Effector memory CD4-positive, alpha-beta T cell (primary cell): Measurements from ENCODE around the gene SPOCK3.
"Not testable (repeated sequence)": the region's sequence is repeated elsewhere in the genome, so short reads cannot be mapped to it uniquely, and the experiment has no call there.

Experiments
- DNase-seq, 3 donors: peaks; one replicate each; pipeline ENCODE4 v3.0.0-alpha.2; 2020
- H3K27ac ChIP-seq: 2 replicates; pipeline ENCODE4 v1.7.0; 2013; ENCODE audit warnings: mild to moderate bottlenecking, low read length, moderate library complexity; ENCODE audit not compliant: insufficient read depth, poor library complexity, severe bottlenecking
- H3K27me3 ChIP-seq: replicated peaks from 2 replicates; pipeline ENCODE4 v1.7.0; 2013; ENCODE audit warnings: mild to moderate bottlenecking, low read length; ENCODE audit not compliant: insufficient read depth, control insufficient read depth, poor library complexity, severe bottlenecking
- H3K36me3 ChIP-seq: 2 replicates; pipeline ENCODE4 v1.7.0; 2013; ENCODE audit warnings: mild to moderate bottlenecking, low read length, moderate library complexity; ENCODE audit not compliant: control insufficient read depth, insufficient read depth
- H3K4me1 ChIP-seq: 2 replicates; pipeline ENCODE4 v1.7.0; 2013; ENCODE audit warnings: low read length, mild to moderate bottlenecking; ENCODE audit not compliant: control insufficient read depth, insufficient read depth, poor library complexity, severe bottlenecking
- H3K4me3 ChIP-seq: 2 replicates; pipeline ENCODE4 v1.7.0; 2013; ENCODE audit warnings: low read length, low read depth, mild to moderate bottlenecking; ENCODE audit not compliant: insufficient read depth, poor library complexity, severe bottlenecking
- H3K9me3 ChIP-seq: 2 replicates; pipeline ENCODE4 v1.7.0; 2013; ENCODE audit warnings: mild to moderate bottlenecking, low read length, moderate library complexity; ENCODE audit not compliant: control insufficient read depth

Gene SPOCK3

DNA sequence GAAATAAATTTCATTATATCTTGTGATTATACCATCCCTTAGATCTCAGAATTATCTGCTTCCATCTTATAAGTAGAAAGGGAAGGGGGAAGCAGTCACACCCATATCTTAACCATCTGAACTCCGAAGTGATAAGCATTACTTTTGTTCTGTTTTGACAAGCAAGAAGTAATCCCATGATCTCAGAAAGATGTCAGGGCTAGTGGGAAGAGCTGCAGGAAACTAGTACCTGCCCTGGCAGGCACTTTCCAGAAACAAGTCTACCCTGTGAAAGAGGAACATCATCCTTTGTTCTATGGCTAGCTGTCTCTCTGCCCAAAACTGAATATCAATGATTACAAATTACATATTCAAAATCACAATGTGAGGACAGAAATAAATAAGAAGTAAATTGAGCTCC is 244.4 kb downstream of the SPOCK3 start:
- no peaks in the 10 kb centered on the region for H3K27me3 ChIP-seq
- no peaks in the 10 kb centered on the region for H3K4me1 ChIP-seq
- no peak overlapping the region for H3K4me3 ChIP-seq
- no peaks in the 10 kb centered on the region for H3K9me3 ChIP-seq
- no peaks in the 10 kb centered on the region for H3K36me3 ChIP-seq
- H3K27ac ChIP-seq: no peak overlapping the region
- no peak for DNase-seq

GRCh38 chr4:166987026-166987425 is 247.3 kb downstream of the SPOCK3 start:
- no peak for DNase-seq
- Histone ChIP-seq H3K27me3 (no peaks in the 10 kb centered on the region), H3K36me3 (no peaks in the 10 kb centered on the region), H3K27ac (no peak overlapping the region), H3K9me3 (no peaks in the 10 kb centered on the region), H3K4me3 (no peak overlapping the region), H3K4me1 (no peaks in the 10 kb centered on the region)

- no peaks in the 10 kb centered on the region for H3K27me3 ChIP-seq
- H3K36me3 ChIP-seq: no peaks in the 10 kb centered on the region
- DNase-seq: no peak
- no peaks in the 10 kb centered on the region for H3K4me1 ChIP-seq
- no peak overlapping the region for H3K27ac ChIP-seq
- no peaks in the 10 kb centered on the region for H3K9me3 ChIP-seq
- no peak overlapping the region for H3K4me3 ChIP-seq
Measured at GRCh38 chr4:166981847-166982246, 252.4 kb downstream of the SPOCK3 start.

GRCh38 chr4:166980419-166980818 is 253.9 kb downstream of the SPOCK3 start:
- Histone ChIP-seq H3K9me3 (no peaks in the 10 kb centered on the region), H3K27me3 (no peaks in the 10 kb centered on the region), H3K27ac (no peak overlapping the region), H3K36me3 (no peaks in the 10 kb centered on the region), H3K4me1 (no peaks in the 10 kb centered on the region), H3K4me3 (no peak overlapping the region)
- DNase-seq: no peak

DNA sequence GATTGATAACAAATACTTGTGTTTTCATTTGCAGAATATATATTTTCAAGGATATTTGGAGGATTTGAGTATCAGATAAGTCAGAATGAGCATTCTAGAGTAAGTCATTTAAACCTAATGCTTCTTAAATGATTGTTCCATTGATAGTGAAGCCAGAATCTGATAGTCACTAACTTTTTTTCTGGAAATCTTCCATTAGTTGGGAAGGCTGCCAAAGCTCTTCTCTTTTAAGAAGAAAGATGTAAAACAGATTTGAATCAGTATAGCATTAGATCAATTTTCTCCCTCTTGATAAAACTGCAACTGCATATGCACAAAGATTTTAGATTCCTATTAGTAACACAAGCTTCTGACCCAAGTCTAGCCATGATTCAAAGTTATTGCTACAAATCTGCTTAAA is 256.7 kb downstream of the SPOCK3 start:
- H3K27me3 ChIP-seq: no peaks in the 10 kb centered on the region
- no peak overlapping the region for H3K27ac ChIP-seq
- H3K9me3 ChIP-seq: no peaks in the 10 kb centered on the region
- H3K4me1 ChIP-seq: no peaks in the 10 kb centered on the region
- no peak overlapping the region for H3K4me3 ChIP-seq
- H3K36me3 ChIP-seq: no peaks in the 10 kb centered on the region
- DNase-seq: no peak

- Histone ChIP-seq H3K27me3 (no peaks in the 10 kb centered on the region), H3K27ac (no peak overlapping the region), H3K36me3 (no peaks in the 10 kb centered on the region), H3K4me1 (no peaks in the 10 kb centered on the region), H3K4me3 (no peak overlapping the region), H3K9me3 (no peaks in the 10 kb centered on the region)
- DNase-seq: no peak
Measured at GRCh38 chr4:166972071-166972470, 262.2 kb downstream of the SPOCK3 start.

DNA sequence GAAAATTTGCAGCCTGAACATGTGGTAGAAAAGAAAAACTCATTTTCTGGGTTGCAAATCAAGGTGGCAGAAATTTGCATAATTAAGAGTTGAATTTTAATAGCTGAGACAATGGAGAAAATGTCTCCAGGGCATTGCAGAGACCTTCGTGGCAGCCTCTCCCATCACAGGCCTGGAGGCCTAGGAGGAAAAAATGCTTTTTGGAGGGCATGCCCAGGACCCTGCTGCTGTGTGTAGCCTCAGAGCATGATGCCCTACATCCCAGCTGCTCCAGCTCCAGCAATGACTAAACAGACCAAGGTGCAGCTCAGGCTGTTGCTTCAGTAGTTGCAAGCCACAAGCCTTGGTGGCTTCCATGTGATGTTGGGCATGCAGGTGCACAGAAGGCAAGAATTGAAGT is 266.1 kb downstream of the SPOCK3 start:
- not testable (repeated sequence) for H3K4me3 ChIP-seq, H3K27me3 ChIP-seq, H3K27ac ChIP-seq, H3K9me3 ChIP-seq, H3K36me3 ChIP-seq, DNase-seq, H3K4me1 ChIP-seq

DNA sequence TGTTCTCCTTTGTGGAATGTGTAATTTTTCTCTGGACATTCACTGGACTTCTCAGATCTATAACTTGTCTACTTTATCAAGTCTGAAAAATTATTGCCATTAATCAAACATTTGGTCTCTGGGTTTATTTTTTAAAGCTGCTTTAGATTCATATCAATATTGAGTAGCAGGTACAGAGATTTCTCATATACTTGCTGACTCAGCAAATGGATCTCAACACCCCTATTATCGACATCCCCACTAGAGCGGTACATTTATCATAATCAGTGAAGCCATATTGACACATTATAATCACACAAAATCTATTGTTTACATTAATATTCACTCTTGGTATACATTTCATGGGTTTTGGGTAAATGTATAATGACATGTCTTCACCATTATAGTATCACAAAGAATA is 268.7 kb downstream of the SPOCK3 start:
- Histone ChIP-seq H3K9me3 (no peaks in the 10 kb centered on the region), H3K27me3 (no peaks in the 10 kb centered on the region), H3K4me1 (no peaks in the 10 kb centered on the region), H3K36me3 (no peaks in the 10 kb centered on the region), H3K4me3 (no peak overlapping the region), H3K27ac (no peak overlapping the region)
- DNase-seq: no peak

DNA sequence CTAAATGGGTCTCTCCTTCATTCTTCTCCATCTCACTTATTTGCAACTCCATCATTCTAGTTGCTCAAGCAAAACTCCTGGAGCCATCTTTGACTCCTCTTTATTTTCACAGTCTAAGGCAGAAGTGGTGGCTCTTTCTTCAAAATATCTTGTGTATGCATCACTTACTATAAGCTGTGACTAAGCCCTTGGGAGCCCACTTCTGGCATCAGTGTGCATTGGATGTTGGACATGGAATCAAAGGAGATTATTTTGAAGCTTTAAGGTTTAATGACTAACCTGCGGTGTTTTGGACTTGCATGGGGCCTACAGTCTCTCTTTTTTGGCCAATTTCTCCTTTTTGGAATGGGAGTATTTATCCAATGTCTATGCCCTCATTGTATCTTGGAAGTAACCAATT is 276.8 kb downstream of the SPOCK3 start:
- Histone ChIP-seq H3K27me3 (no peaks in the 10 kb centered on the region), H3K9me3 (no peaks in the 10 kb centered on the region), H3K27ac (no peak overlapping the region), H3K36me3 (no peaks in the 10 kb centered on the region), H3K4me1 (no peaks in the 10 kb centered on the region), H3K4me3 (no peak overlapping the region)
- DNase-seq: no peak

GRCh38 chr4:166956484-166956883 is 277.8 kb downstream of the SPOCK3 start:
- Histone ChIP-seq H3K36me3 (no peaks in the 10 kb centered on the region), H3K9me3 (no peaks in the 10 kb centered on the region), H3K27me3 (no peaks in the 10 kb centered on the region), H3K4me3 (no peak overlapping the region), H3K4me1 (no peaks in the 10 kb centered on the region), H3K27ac (no peak overlapping the region)
- DNase-seq: no peak

DNA sequence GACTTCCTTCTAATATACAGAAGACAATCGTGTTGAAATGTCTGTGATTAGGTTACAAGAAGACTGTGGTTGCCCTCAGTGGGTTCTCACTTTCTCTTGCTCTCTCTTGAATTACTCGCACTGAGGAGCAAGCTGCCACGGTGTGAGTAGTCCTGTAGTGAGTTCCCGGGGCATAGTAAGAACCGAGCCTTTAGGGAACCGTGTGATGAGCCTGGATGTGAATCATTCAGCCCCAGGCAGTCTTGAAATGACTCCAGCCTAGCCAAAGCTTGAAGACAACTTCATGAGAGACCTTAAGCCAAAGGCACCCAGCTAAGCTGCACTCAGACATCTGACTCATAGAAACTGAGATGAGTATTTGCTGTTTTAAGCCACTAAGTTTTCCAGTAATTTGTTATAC is 292.7 kb downstream of the SPOCK3 start:
- no peak for DNase-seq
- H3K4me3 ChIP-seq: no peak overlapping the region
- H3K36me3 ChIP-seq: no peaks in the 10 kb centered on the region
- H3K9me3 ChIP-seq: no peaks in the 10 kb centered on the region
- H3K27me3 ChIP-seq: no peaks in the 10 kb centered on the region
- no peaks in the 10 kb centered on the region for H3K4me1 ChIP-seq
- H3K27ac ChIP-seq: no peak overlapping the region
